Fibroblast of lung (primary cell): Measurements from ENCODE around the gene TRPV4. TPM values are rescaled to one million over a fixed set of nuclear protein-coding genes. Genes with fewer than 3 reads are reported as not detected.

Source experiments
- DNase-seq, 2 donors: peaks; one replicate each; pipeline versions ENCODE4 v3.0.0 to v3.0.0-alpha.2; 2010; ENCODE audit warnings: low read depth in 2 of 2
- H2AFZ ChIP-seq: 2 replicates; pipeline ENCODE4 v1.5.1; 2012; ENCODE audit warnings: low read length, control low read depth, inconsistent platforms
- H3K27ac ChIP-seq: 2 replicates; pipeline ENCODE4 v1.5.1; 2011; ENCODE audit warnings: low read length, control low read depth; ENCODE audit not compliant: insufficient read depth
- H3K27me3 ChIP-seq: 2 replicates; pipeline ENCODE4 v1.5.1; 2011; ENCODE audit warnings: mild to moderate bottlenecking, low read length; ENCODE audit not compliant: control insufficient read depth, insufficient read depth
- H3K36me3 ChIP-seq: 2 replicates; pipeline ENCODE4 v1.5.1; 2011; ENCODE audit warnings: low read length; ENCODE audit not compliant: control insufficient read depth, insufficient read depth
- H3K4me1 ChIP-seq: 2 replicates; pipeline ENCODE4 v1.5.1; 2011; ENCODE audit warnings: low read length; ENCODE audit not compliant: control insufficient read depth, insufficient read depth; ENCODE audit errors: extremely low read depth
- H3K4me2 ChIP-seq: 2 replicates; pipeline ENCODE4 v1.5.1; 2011; ENCODE audit warnings: low read length, control low read depth; ENCODE audit not compliant: insufficient read depth; ENCODE audit errors: extremely low read depth
- H3K4me3 ChIP-seq, 4 experiments: fragments of 200-600 bp in 1 of 4; sonication (generic) in 1 of 4; replicated peaks in 1 of 4; 2 replicates each; pipeline ENCODE4 v1.5.1; 2011 to 2016; ENCODE audit warnings: low read length in 4 of 4, low read depth in 3 of 4, mild to moderate bottlenecking in 3 of 4, control low read depth in 2 of 4, inconsistent platforms in 1 of 4, mixed read lengths in 1 of 4; ENCODE audit not compliant: insufficient read depth in 1 of 4; ENCODE audit errors: control extremely low read depth in 1 of 4
- H3K79me2 ChIP-seq: 2 replicates; pipeline ENCODE4 v1.5.1; 2012; ENCODE audit warnings: mild to moderate bottlenecking, low read length, inconsistent platforms; ENCODE audit not compliant: control insufficient read depth, insufficient read depth
- H3K9ac ChIP-seq: 2 replicates; pipeline ENCODE4 v1.5.1; 2011; ENCODE audit warnings: mild to moderate bottlenecking, low read length, control low read depth; ENCODE audit not compliant: insufficient read depth
- H3K9me3 ChIP-seq: 2 replicates; pipeline ENCODE4 v1.5.1; 2012; ENCODE audit warnings: low read depth, low read length; ENCODE audit not compliant: control insufficient read depth, insufficient read depth
- H4K20me1 ChIP-seq: 2 replicates; pipeline ENCODE4 v1.5.1; 2011; ENCODE audit warnings: low read length; ENCODE audit not compliant: control insufficient read depth, insufficient read depth; ENCODE audit errors: extremely low read depth
- CTCF ChIP-seq, 2 donors: IDR thresholded peaks in 1 of 2; conservative IDR thresholded peaks in 1 of 2; 1 replicate in 1 of 2; 2 replicates in 1 of 2; pipeline ENCODE4 v1.5.1; 2011 to 2012; ENCODE audit warnings: low read length in 2 of 2, control low read depth in 1 of 2, inconsistent platforms in 1 of 2, low read depth in 1 of 2, mild to moderate bottlenecking in 1 of 2
- EZH2 ChIP-seq: IDR thresholded peaks from 2 replicates; pipeline ENCODE4 v1.5.1; 2012; ENCODE audit warnings: low read length, control low read depth, mild to moderate bottlenecking; ENCODE audit errors: missing control alignments
- polyA plus RNA-seq, 2 donors: library from polyadenylated mRNA; depleted of rRNA in 1 of 2; stranded (reverse) in 1 of 2; unstranded in 1 of 2; fragments of >200 nt; gene quantifications; 2 replicates each; pipeline ENCODE4 v1.2.1, GENCODE V29; 2011 to 2012; ENCODE audit warnings: missing spikeins in 1 of 2
- total RNA-seq: library from RNA; depleted of rRNA; stranded (reverse); fragments of >200 nt; gene quantifications from 2 replicates; pipeline ENCODE4 v1.2.1, GENCODE V29; 2014

The TRPV4 gene
- total and polyA plus RNA-seq, 2 donors (not counting 1 experiment from before 2014, with no cell fraction given), result 0.66 to 0.83 TPM

DNA sequence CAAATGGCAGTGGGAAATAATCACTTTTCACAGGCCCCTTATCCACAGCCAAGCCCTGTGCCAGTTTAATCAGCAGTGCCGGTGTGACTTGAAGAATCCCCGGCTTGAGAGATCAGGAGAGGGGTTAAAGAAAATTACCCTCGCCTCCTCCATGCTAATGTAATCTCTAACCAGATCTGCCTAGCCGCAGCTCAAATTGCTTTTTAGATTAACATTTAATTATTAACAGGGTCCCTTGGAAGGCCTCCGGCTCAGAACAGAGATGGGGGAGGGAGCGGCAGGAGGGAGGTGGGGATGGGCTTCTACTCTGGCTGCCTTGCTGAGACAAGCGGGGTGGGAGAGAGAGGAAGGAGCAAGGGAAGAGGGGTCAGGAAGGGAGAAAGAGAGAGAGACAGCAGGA is 95.6 kb downstream of the TRPV4 start:
- Histone ChIP-seq H3K4me2 (no peak overlapping the region), H3K36me3 (no peaks in the 10 kb centered on the region), H3K4me3 (no peak overlapping the region), H3K9ac (no peak overlapping the region), H3K79me2 (no peaks in the 10 kb centered on the region), H3K27ac (no peak overlapping the region), H3K4me1 (no peaks in the 10 kb centered on the region), H3K27me3 (peaks cover 10% of the 10 kb centered on the region), H3K9me3 (no peaks in the 10 kb centered on the region), H4K20me1 (no peaks in the 10 kb centered on the region), H2AFZ (no peak overlapping the region)
- no peak for TF ChIP-seq CTCF (conservative IDR thresholded peaks at IDR 0.05 in 1 of 2, IDR thresholded peaks at IDR 0.05 in 1 of 2; ENCODE audit: low read depth in 1 of 2, low read length in 2 of 2)
- TF ChIP-seq EZH2, result no peak
- no peak for DNase-seq

DNA sequence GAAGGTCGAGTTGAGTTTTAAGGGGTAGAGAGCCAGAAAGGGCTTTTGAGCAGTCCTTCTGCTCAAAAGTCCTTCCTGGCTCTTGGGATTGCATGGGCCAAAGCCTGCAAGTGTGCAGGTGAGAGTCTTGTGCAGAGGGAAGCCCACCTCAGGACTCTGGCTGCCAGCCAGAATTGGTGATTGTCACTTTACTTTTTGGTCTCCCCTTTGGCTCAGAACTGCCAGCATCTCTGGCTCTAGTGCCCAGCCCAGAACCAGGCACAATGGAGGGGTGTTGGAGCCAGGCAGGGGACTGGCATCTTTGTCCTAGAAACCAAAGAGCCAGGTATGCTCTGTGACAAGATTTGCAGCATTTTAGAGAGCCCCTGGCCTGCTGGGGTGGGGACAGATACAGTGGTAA is 96.1 kb downstream of the TRPV4 start:
- Histone ChIP-seq H3K9me3 (no peaks in the 10 kb centered on the region), H3K27ac (no peak overlapping the region), H4K20me1 (no peaks in the 10 kb centered on the region), H3K4me3 (no peak overlapping the region), H2AFZ (no peak overlapping the region), H3K4me2 (no peak overlapping the region), H3K79me2 (no peaks in the 10 kb centered on the region), H3K4me1 (no peaks in the 10 kb centered on the region), H3K9ac (no peak overlapping the region), H3K36me3 (no peaks in the 10 kb centered on the region), H3K27me3 (peaks cover 10% of the 10 kb centered on the region)
- no peak for DNase-seq
- TF ChIP-seq EZH2 (no peak), CTCF (conservative IDR thresholded peaks at IDR 0.05 in 1 of 2, IDR thresholded peaks at IDR 0.05 in 1 of 2; ENCODE audit: low read depth in 1 of 2, low read length in 2 of 2) (no peak)

- no peak for TF ChIP-seq CTCF (conservative IDR thresholded peaks at IDR 0.05 in 1 of 2, IDR thresholded peaks at IDR 0.05 in 1 of 2; ENCODE audit: low read depth in 1 of 2, low read length in 2 of 2)
- no peak for TF ChIP-seq EZH2
- Histone ChIP-seq H3K36me3 (no peaks in the 10 kb centered on the region), H3K9me3 (no peaks in the 10 kb centered on the region), H2AFZ (no peak overlapping the region), H3K4me1 (no peaks in the 10 kb centered on the region), H3K9ac (no peak overlapping the region), H3K4me3 (no peak overlapping the region), H3K4me2 (no peak overlapping the region), H3K79me2 (no peaks in the 10 kb centered on the region), H3K27ac (no peak overlapping the region), H4K20me1 (no peaks in the 10 kb centered on the region), H3K27me3 (peaks cover 12% of the 10 kb centered on the region)
- peak; percentile 42 for DNase-seq
Observed at GRCh38 chr12:109736552-109737108, 96.6 kb downstream of the TRPV4 start.
